Measurements from ENCODE around the gene CLDN15. TPM values are rescaled to one million over a fixed set of nuclear protein-coding genes. Genes with fewer than 3 reads are reported as not detected.

The CLDN15 gene
- total RNA-seq, 2 experiments from 2014 or later: 17.6 to 18.8 TPM

GRCh38 chr7:101233907-101234547 lies 3.6 kb downstream of the CLDN15 start:
- ChIA-PET CTCF (interaction anchor here (1.4 to 1.9 kb wide), 2 partner anchors 10 to 49 kb away, joined by 10 read pairs; partner anchors contain the start of gene FIS1), POLR2A (interaction anchor here (0.6 kb wide), 2 partner anchors 17 to 87 kb away, joined by 5 to 8 read pairs; no protein-coding TSS in a partner anchor)

DNA sequence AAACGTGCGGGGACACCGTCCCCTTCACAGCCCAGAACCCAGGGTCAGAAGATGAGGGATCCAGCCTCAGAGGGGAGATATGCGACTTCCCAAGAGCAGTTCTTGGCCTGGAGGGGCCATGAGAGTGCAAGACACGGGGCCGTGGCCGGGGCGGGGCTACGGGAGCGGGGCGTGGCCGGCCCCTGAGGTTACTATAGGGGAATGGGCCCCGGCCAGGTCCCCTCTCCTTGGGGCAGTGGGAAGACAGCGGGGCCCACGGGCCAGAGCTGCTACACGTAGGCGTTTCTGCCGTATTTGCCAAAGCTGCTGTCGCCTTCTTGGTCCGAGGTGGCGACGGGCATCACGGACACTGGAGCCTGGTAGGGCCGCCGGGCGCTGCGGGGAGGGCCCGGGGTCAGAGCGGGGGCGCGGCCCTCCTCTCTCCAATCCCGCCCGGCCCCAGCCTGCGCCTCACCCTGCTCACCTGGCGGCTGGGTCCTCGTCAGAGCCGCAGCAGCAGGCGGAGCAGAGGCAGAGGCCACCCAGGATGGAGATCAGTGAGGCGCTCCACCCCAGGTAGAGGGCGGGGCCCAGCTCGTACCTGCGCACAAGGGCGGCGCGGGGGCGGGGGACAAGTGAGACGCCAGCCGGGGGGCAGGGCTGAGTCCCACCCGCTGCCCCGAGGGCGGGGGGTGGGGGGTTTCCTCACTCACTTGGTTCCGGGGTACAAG lies 5.3 kb downstream of the CLDN15 start:
- ChIA-PET CTCF (no interaction called here), POLR2A (no interaction called here)

DNA sequence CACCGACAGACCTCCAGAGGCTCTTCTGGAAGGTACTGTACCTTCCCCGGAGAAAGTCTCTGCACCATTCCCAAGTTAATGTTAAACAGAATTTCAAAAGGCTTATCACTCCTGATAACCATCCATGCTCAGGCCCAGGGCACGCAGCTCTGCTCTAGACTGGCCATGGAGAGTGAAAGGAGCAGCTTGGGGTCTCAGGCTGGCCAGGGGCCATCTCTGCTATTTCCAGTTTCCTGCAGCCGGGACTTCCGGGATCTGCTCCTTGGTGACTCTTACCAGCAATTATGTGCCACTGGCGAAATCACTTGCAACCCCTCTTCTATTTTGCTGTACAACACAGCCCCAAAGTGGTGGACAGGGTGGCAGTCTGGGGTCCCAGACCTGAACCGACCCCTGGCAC lies 6.0 kb downstream of the CLDN15 start:
- POLR2A ChIA-PET: no interaction called here
- CTCF ChIA-PET: no interaction called here

DNA sequence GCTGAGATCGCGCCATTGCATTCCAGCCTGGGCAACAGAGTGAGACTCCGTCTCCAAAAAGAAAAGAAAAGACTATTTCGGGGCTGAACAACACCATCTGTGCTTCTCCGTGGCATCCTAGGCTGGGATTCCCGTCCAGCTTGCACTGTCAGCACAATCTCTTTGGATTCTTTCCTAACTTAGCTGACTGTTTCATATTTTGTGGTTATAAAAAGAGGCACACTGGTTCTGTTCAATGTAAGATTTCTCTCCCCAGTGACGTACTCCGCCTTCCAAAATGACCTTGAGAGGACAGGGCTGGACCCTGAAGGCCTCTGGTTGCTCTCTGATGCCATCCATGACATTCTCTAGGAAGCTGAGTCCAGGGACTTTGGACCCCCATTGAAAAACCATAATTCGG lies 10.9 kb downstream of the CLDN15 start:
- CTCF ChIA-PET: no interaction called here
- POLR2A ChIA-PET: interaction anchor here (0.5 kb wide), 1 partner anchor 19 kb away, joined by 4 read pairs; no protein-coding TSS in a partner anchor

- ChIA-PET POLR2A (interaction anchor here (0.6 kb wide), 1 partner anchor 13 kb away, joined by 3 read pairs; no protein-coding TSS in a partner anchor), CTCF (interaction anchor here (0.6 to 1.2 kb wide), 3 partner anchors 18 to 125 kb away, joined by 3 read pairs; no protein-coding TSS in a partner anchor)
Observed at GRCh38 chr7:101225650-101226049, 12.0 kb downstream of the CLDN15 start.

DNA sequence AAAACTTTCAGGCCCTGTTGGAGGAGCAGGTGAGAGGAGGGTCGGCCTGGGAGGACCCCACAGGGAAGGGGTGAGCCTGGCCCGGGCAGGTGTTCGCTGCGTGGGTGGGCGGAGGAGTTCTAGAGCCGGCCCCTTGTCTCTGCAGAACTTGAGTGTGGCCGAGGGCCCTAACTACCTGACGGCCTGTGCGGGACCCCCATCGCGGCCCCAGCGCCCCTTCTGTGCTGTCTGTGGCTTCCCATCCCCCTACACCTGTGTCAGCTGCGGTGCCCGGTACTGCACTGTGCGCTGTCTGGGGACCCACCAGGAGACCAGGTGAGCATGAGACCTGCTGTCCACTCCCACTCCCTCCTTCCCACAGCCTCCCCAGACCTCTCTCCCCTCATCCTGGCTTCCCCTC lies 14.1 kb downstream of the CLDN15 start:
- ChIA-PET CTCF (interaction anchor here (0.6 kb wide), 1 partner anchor 386 kb away, joined by 3 read pairs; no protein-coding TSS in a partner anchor), POLR2A (no interaction called here)

DNA sequence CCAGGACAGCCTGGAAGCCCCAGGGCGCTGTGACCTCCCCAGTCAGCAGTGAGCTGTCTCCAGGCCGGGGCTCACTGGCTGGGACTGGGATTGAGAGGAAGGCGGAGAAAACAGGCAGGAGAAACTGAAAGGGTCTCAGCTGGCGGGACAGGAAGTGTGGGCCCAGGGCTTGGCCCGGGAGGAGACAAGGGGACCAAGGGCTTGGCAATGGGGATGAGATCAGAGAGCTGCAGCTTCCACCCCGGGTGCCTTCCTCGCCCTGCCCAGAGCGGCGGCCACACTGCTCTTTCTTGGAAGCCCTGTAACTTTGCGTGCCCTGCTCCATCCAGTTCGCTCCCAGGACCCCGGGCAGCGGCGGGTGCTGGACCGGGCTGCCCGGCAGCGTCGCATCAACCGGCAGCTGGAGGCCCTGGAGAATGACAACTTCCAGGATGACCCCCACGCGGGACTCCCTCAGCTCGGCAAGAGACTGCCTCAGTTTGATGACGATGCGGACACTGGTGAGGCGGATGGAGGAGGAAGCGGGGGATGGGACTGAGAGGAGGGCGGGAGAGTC lies 15.2 kb downstream of the CLDN15 start:
- ChIA-PET POLR2A (no interaction called here), CTCF (interaction anchor here (0.5 to 1.3 kb wide), 3 partner anchors 22 to 1171 kb away, joined by 3 read pairs; partner anchors contain the start of genes FIS1 and VGF)

- ChIA-PET CTCF (interaction anchor here (1.1 kb wide), 1 partner anchor 23 kb away, joined by 3 read pairs; no protein-coding TSS in a partner anchor), POLR2A (interaction anchor here (0.7 kb wide), 1 partner anchor 11 kb away, joined by 3 read pairs; no protein-coding TSS in a partner anchor)
Observed at GRCh38 chr7:101220295-101220694, 17.3 kb downstream of the CLDN15 start.

- ChIA-PET POLR2A (interaction anchor here (0.6 to 2.1 kb wide), 5 partner anchors 17 to 133 kb away, joined by 3 to 19 read pairs (median 7); partner anchors contain the start of genes FIS1 and TRIM56), CTCF (interaction anchor here (0.5 to 5.4 kb wide), 11 partner anchors 11 to 248 kb away, joined by 3 to 36 read pairs (median 4); partner anchors contain the start of gene FIS1)
Observed at GRCh38 chr7:101218236-101219125, 19.1 kb downstream of the CLDN15 start.

DNA sequence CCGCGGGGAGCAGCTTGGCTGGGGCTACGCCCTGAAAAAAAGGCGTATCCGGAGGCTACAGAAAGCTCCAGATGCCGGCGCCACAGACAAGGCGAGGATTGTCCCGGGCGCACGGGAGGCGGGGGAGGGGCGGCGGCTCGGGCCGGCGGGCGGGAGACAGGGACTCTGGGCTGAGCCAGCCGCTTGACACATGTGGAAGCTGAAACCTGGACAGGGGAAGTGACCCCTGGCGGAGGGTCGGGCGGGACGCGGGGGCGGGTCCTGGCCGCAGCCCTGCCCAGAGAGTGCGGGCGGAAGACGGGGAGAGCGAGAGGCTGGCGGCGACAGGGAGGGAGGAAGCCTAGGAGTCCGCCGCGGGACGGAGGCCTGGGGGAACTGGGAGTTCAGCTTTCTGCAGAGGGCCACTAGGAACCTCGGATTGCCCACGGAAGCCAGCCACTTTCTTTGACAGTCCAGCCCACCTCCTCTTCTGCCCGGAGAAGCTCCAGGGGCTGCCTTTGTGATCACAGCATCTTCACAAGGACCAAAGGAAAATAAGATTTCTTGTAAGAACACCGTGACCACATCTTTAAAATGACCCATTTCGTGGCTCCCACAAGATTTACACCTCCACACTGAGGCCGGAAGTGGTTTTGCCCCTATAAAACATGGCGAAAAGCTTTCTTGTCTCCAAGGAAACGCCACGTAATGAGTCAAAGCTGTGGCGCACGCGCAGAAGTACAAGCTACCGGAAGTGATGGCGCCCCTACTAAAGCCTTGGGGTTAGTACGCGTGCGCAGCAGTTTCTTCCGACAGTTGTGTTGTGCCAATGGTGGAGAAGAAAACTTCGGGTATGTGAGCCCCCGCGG lies 20.0 kb downstream of the CLDN15 start, which contains the start of the genes PLOD3 and ZNHIT1:
PLOD3 (minus strand) TSS at position 194 of the 848 bp plus-strand sequence. CDS start 307 bp downstream, outside the sequence.
ZNHIT1 (plus strand) TSS at position 778 of the 848 bp plus-strand sequence; CDS start at position 809, 31 bp downstream.
- ChIA-PET POLR2A (interaction anchor here (0.6 to 2.1 kb wide), 7 partner anchors 18 to 143 kb away, joined by 3 to 19 read pairs (median 4); partner anchors contain the start of genes FIS1, TRIM56 and VGF), CTCF (interaction anchor here (0.5 to 5.4 kb wide), 13 partner anchors 12 to 330 kb away, joined by 3 to 36 read pairs (median 4); partner anchors contain the start of gene FIS1)

DNA sequence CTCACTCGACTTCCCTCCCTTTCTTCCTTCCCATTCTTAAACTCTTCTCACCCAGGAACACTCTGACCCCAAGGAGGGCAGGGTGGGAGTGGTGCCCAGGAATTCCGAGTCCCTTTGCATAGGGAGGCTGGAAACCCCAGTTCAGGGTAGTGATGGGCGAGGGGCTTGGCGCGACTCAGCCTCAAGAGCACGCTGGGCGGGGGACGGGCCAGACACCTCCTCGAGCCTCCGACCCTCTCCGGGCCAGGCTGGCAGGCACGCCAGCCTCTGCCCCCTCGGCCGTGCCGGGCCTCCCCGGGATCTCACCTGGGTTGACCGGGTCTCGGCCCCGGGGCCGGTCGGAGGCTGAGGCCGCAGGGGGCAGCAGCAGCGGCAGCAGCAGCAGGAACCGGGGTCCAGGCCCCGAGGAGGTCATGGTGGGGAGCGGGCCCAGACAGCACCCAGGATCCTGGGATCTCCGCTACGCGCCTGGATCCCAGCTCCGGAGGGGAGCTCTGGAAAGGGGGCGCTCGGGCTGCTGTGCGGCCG lies 20.7 kb downstream of the CLDN15 start:
- ChIA-PET POLR2A (interaction anchor here (0.6 to 2.1 kb wide), 5 partner anchors 27 to 142 kb away, joined by 3 to 19 read pairs (median 7); partner anchors contain the start of genes FIS1, TRIM56 and VGF), CTCF (interaction anchor here (0.7 to 5.4 kb wide), 8 partner anchors 15 to 330 kb away, joined by 3 to 36 read pairs (median 6); partner anchors contain the start of gene FIS1)

DNA sequence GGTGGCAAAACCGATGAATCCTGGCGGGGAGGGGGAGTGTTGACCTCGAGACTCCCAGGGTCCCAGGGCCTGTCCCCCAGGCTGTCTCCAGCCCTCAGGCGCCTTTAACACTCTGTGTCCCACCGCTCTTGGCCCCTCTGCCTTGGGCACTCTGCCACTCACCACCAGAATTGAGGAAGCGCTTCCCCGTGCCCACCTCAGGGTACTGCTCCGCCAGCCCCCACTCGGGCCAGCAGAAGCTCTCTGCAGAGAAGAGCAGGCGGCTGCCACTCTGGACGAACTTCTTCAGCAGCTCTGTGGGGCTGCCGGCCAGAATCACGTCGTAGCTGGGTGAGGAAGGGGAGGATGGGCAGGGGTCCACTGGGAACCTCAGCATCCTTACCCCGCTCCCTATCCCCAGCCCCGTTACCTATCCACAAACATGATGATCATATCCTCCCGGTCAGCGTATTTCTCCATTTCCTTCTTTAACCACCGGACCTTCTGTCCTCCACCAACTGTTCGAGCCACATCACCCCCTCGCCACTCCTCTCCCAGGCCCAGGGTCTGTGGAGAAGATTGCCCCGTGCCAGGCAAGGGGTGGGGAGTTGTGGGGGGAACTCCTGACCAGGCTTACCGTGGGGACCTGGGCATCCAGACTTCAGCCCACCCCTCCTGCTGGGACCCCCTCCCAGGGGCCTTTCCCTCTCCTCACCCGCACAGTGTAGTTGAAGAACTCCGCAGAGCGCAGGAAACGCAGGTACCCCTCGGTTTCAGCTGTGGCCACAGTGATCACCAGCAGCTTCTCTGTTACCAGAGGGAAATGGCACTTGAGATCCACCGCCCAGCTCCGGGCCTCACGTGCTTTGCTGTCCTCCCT lies 21.4 kb downstream of the CLDN15 start:
- ChIA-PET CTCF (interaction anchor here (1.1 to 5.4 kb wide), 5 partner anchors 14 to 67 kb away, joined by 3 to 36 read pairs (median 6); partner anchors contain the start of gene FIS1), POLR2A (no interaction called here)

DNA sequence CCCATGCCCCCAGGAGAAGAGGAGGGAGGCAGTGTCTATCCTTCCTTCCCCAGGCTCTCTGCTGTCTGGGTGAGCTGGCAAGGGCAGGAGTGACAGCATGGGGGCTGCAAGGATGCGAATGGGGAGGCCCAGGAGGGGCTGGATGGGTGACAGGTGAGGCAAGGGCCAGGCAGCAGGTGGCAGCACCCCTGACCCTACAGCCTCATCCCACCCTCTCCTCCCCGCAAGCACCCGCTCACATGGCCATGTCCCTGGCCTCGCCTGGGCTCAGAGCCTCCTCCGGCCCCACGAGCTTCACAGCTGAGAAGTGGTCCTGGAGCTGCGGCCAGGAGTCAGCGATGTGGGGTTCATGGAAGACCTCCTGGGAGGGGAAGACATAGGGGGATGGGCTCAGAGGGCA lies 25.6 kb downstream of the CLDN15 start:
- CTCF ChIA-PET: interaction anchor here (1.8 kb wide), 1 partner anchor 19 kb away, joined by 5 read pairs; no protein-coding TSS in a partner anchor
- POLR2A ChIA-PET: no interaction called here

GRCh38 chr7:101211501-101211900 lies 26.1 kb downstream of the CLDN15 start:
- POLR2A ChIA-PET: no interaction called here
- CTCF ChIA-PET: interaction anchor here (1.8 kb wide), 1 partner anchor 18 kb away, joined by 5 read pairs; no protein-coding TSS in a partner anchor

DNA sequence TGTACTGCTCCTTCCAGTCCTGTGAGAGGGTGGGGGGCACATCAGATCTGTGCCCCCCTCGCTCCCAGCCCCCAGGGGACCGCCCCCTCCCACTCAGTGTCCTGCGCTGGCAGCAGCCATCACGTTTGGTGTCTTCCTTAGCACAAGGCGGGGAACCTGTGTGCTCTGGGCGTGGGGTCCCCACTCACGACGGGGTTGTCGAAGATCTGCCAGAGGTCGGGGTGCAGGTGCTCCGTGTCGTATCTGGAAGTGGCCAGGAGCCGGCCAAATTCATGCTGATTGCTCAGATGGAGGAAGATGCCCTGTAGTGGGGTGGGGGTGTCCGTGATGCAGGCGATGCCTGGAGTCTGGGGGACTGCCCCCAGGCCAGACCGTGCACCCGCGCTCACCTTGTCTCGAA lies 27.5 kb downstream of the CLDN15 start:
- ChIA-PET POLR2A (interaction anchor here (0.5 kb wide), 1 partner anchor 31 kb away, joined by 3 read pairs; no protein-coding TSS in a partner anchor), CTCF (interaction anchor here (0.6 kb wide), 1 partner anchor 59 kb away, joined by 3 read pairs; no protein-coding TSS in a partner anchor)

DNA sequence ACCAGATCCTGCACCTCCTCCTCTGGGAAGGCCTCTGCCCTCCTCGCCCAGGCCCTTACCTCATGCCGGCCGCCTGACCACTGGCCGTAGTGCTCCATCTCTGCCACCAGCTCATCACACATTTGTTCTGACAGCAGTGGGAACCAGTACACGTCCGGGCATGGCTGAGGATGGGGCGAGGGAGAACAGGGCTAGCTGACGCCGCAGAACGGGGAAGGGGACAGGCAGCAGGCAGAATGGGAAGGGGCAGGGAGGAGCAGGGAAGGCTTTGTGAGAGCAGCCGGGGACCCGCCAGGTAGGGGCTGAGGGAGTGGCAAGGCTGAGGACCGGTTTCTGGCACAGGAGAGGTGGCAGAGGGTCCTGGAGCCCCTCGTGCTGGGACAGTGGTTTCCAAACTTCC lies 28.8 kb downstream of the CLDN15 start:
- ChIA-PET POLR2A (no interaction called here), CTCF (no interaction called here)
